Activated CD4-positive, alpha-beta T cell treated with anti-CD3 and anti-CD28 coated beads, Interleukin-2, amount 10 ng/mL, durations not matched to agents 24 days and 14 days (primary cell): Measurements from ENCODE around the gene PLAGL2. TPM values are rescaled to one million over a fixed set of nuclear protein-coding genes. Genes with fewer than 3 reads are reported as not detected.
A peak's percentile ranks its signal among the peaks of the same experiment; 100 is the strongest.
"Not testable (repeated sequence)": the region's sequence is repeated elsewhere in the genome, so short reads cannot be mapped to it uniquely, and the experiment has no call there.

ENCODE experiments used
- DNase-seq: peaks from one replicate; pipeline ENCODE4 v3.0.0; 2022
- H3K27ac Mint-ChIP-seq: one replicate; pipeline ENCODE4 v1.8.0; 2022; ENCODE audit warnings: mild to moderate bottlenecking, mixed read lengths
- H3K27me3 Mint-ChIP-seq: one replicate; pipeline ENCODE4 v1.8.0; 2022; ENCODE audit warnings: mixed read lengths
- H3K36me3 Mint-ChIP-seq: one replicate; pipeline ENCODE4 v1.8.0; 2022; ENCODE audit warnings: low read depth, mild to moderate bottlenecking, mixed read lengths
- H3K4me1 Mint-ChIP-seq: one replicate; pipeline ENCODE4 v1.8.0; 2021; ENCODE audit warnings: mixed read lengths
- H3K4me3 Mint-ChIP-seq: one replicate; pipeline ENCODE4 v1.8.0; 2022; ENCODE audit warnings: mild to moderate bottlenecking, moderate library complexity, mixed read lengths
- H3K9me3 Mint-ChIP-seq: one replicate; pipeline ENCODE4 v1.8.0; 2021; ENCODE audit warnings: mixed read lengths
- intact Hi-C: fragments of 100-400 bp; cut with micrococcal nuclease; formaldehyde crosslinking; loops from one replicate; pipeline ENCODE4 v1.15.1; 2023
- total RNA-seq: library from RNA; stranded (reverse); gene quantifications from 2 replicates; pipeline ENCODE4 v1.2.3, GENCODE V29; 2022

PLAGL2 gene
- total RNA-seq, 1 donor from 2014 or later = 119 TPM

GRCh38 chr20:32204205-32205109 is 3.1 kb downstream of the PLAGL2 start:
- intact Hi-C loops = loop anchor here (1.0 to 5.0 kb wide), 10 partner anchors 28 to 613 kb away; partner anchors contain the start of genes BCL2L1, MAPRE1 and TM9SF4
- H3K4me1 Mint-ChIP-seq = peaks cover 59% of the 10 kb centered on the region
- no peaks in the 10 kb centered on the region for H3K9me3 Mint-ChIP-seq
- peaks cover 69% of the 10 kb centered on the region for H3K36me3 Mint-ChIP-seq
- peak overlapping the region; percentile 99 for H3K4me3 Mint-ChIP-seq
- H3K27ac Mint-ChIP-seq = peak overlapping the region; percentile 88
- DNase-seq = peak; percentile 67
- no peaks in the 10 kb centered on the region for H3K27me3 Mint-ChIP-seq

GRCh38 chr20:32203356-32204204 is 4.0 kb downstream of the PLAGL2 start:
- DNase-seq = no peak
- peaks cover 72% of the 10 kb centered on the region for H3K36me3 Mint-ChIP-seq
- peak overlapping the region; percentile 99 for H3K4me3 Mint-ChIP-seq
- H3K27ac Mint-ChIP-seq = peak overlapping the region; percentile 88
- H3K4me1 Mint-ChIP-seq = peaks cover 57% of the 10 kb centered on the region
- H3K27me3 Mint-ChIP-seq = no peaks in the 10 kb centered on the region
- no peaks in the 10 kb centered on the region for H3K9me3 Mint-ChIP-seq
- intact Hi-C loops = loop anchor here (1.0 to 2.0 kb wide), 7 partner anchors 29 to 282 kb away; partner anchors contain the start of gene TM9SF4

GRCh38 chr20:32201977-32202363 is 5.6 kb downstream of the PLAGL2 start:
- intact Hi-C loops = no loop called here
- Mint-ChIP-seq H3K4me1 (peaks cover 61% of the 10 kb centered on the region), H3K36me3 (peaks cover 80% of the 10 kb centered on the region), H3K27me3 (no peaks in the 10 kb centered on the region), H3K9me3 (no peaks in the 10 kb centered on the region), H3K27ac (peak overlapping the region; percentile 67), H3K4me3 (peak overlapping the region; percentile 50)
- DNase-seq = no peak

GRCh38 chr20:32201296-32201976 is 6.1 kb downstream of the PLAGL2 start:
- intact Hi-C loops = no loop called here
- H3K36me3 Mint-ChIP-seq = peaks cover 77% of the 10 kb centered on the region
- peak overlapping the region; percentile 50 for H3K4me3 Mint-ChIP-seq
- H3K9me3 Mint-ChIP-seq = no peaks in the 10 kb centered on the region
- H3K27me3 Mint-ChIP-seq = no peaks in the 10 kb centered on the region
- H3K4me1 Mint-ChIP-seq = peaks cover 59% of the 10 kb centered on the region
- DNase-seq = no peak
- peak overlapping the region; percentile 74 for H3K27ac Mint-ChIP-seq

GRCh38 chr20:32199006-32199405 is 8.5 kb downstream of the PLAGL2 start:
- DNase-seq = no peak
- Mint-ChIP-seq H3K27me3 (no peaks in the 10 kb centered on the region), H3K9me3 (no peaks in the 10 kb centered on the region), H3K4me3 (peak overlapping the region; percentile 46), H3K27ac (peak overlapping the region; percentile 57), H3K4me1 (peaks cover 52% of the 10 kb centered on the region), H3K36me3 (peaks cover 80% of the 10 kb centered on the region)
- intact Hi-C loops = no loop called here

- H3K4me3 Mint-ChIP-seq, DNase-seq, H3K9me3 Mint-ChIP-seq, H3K27me3 Mint-ChIP-seq, H3K27ac Mint-ChIP-seq, intact Hi-C loops: not testable (repeated sequence)
- Mint-ChIP-seq H3K4me1 (peaks cover 43% of the 10 kb centered on the region), H3K36me3 (peaks cover 80% of the 10 kb centered on the region)
Observed at GRCh38 chr20:32197136-32197535, 10.4 kb downstream of the PLAGL2 start.

- H3K27me3 Mint-ChIP-seq, intact Hi-C loops, H3K9me3 Mint-ChIP-seq, H3K27ac Mint-ChIP-seq, DNase-seq, H3K4me3 Mint-ChIP-seq: not testable (repeated sequence)
- peaks cover 43% of the 10 kb centered on the region for H3K4me1 Mint-ChIP-seq
- H3K36me3 Mint-ChIP-seq = peaks cover 81% of the 10 kb centered on the region
Observed at GRCh38 chr20:32196613-32197012, 10.9 kb downstream of the PLAGL2 start.

- no peak for DNase-seq
- Mint-ChIP-seq H3K9me3 (no peaks in the 10 kb centered on the region), H3K27ac (no peak overlapping the region), H3K4me1 (peaks cover 44% of the 10 kb centered on the region), H3K36me3 (peaks cover 75% of the 10 kb centered on the region), H3K27me3 (no peaks in the 10 kb centered on the region), H3K4me3 (no peak overlapping the region)
- intact Hi-C loops = no loop called here
Observed at GRCh38 chr20:32195581-32195980, 12.0 kb downstream of the PLAGL2 start.

GRCh38 chr20:32193996-32194395 is 13.5 kb downstream of the PLAGL2 start:
- H3K27me3 Mint-ChIP-seq = no peaks in the 10 kb centered on the region
- no peak overlapping the region for H3K4me3 Mint-ChIP-seq
- peaks cover 41% of the 10 kb centered on the region for H3K4me1 Mint-ChIP-seq
- H3K36me3 Mint-ChIP-seq = peaks cover 66% of the 10 kb centered on the region
- no peaks in the 10 kb centered on the region for H3K9me3 Mint-ChIP-seq
- H3K27ac Mint-ChIP-seq = peak overlapping the region; percentile 46
- no peak for DNase-seq
- intact Hi-C loops = no loop called here

GRCh38 chr20:32193336-32193735 is 14.2 kb downstream of the PLAGL2 start:
- DNase-seq, H3K4me3 Mint-ChIP-seq, intact Hi-C loops, H3K27ac Mint-ChIP-seq, H3K27me3 Mint-ChIP-seq, H3K9me3 Mint-ChIP-seq: not testable (repeated sequence)
- Mint-ChIP-seq H3K36me3 (peaks cover 63% of the 10 kb centered on the region), H3K4me1 (peaks cover 42% of the 10 kb centered on the region)

GRCh38 chr20:32192698-32193097 is 14.8 kb downstream of the PLAGL2 start:
- no peak overlapping the region for H3K4me3 Mint-ChIP-seq
- H3K4me1 Mint-ChIP-seq = peaks cover 39% of the 10 kb centered on the region
- no peaks in the 10 kb centered on the region for H3K27me3 Mint-ChIP-seq
- H3K27ac Mint-ChIP-seq = no peak overlapping the region
- DNase-seq = no peak
- no peaks in the 10 kb centered on the region for H3K9me3 Mint-ChIP-seq
- intact Hi-C loops = no loop called here
- peaks cover 58% of the 10 kb centered on the region for H3K36me3 Mint-ChIP-seq

- H3K9me3 Mint-ChIP-seq = no peaks in the 10 kb centered on the region
- intact Hi-C loops = no loop called here
- H3K27me3 Mint-ChIP-seq = no peaks in the 10 kb centered on the region
- no peak for DNase-seq
- H3K36me3 Mint-ChIP-seq = peaks cover 50% of the 10 kb centered on the region
- H3K4me3 Mint-ChIP-seq = no peak overlapping the region
- peaks cover 35% of the 10 kb centered on the region for H3K4me1 Mint-ChIP-seq
- H3K27ac Mint-ChIP-seq = peak overlapping the region; percentile 48
Observed at GRCh38 chr20:32191873-32192272, 15.7 kb downstream of the PLAGL2 start.

GRCh38 chr20:32191422-32191821 is 16.1 kb downstream of the PLAGL2 start:
- Mint-ChIP-seq H3K4me1 (peaks cover 35% of the 10 kb centered on the region), H3K4me3 (no peak overlapping the region), H3K9me3 (no peaks in the 10 kb centered on the region), H3K36me3 (peaks cover 48% of the 10 kb centered on the region), H3K27ac (no peak overlapping the region), H3K27me3 (no peaks in the 10 kb centered on the region)
- intact Hi-C loops = no loop called here
- no peak for DNase-seq
